Caco-2 (cell line): ENCODE measurements around the gene RNASE7. TPM values are rescaled to one million over a fixed set of nuclear protein-coding genes. Genes with fewer than 3 reads are reported as not detected.

Experiments
- BruUV-seq: library from RNA; stranded (reverse); fragments of 400-500 nt; replicated peaks from 2 replicates; lab custom pipeline; 2021; lab: Mats Ljungman, UMichigan
- CTCF ChIA-PET: fragments of 300-600 bp; sonication (Branson Sonifier 250); formaldehyde crosslinking; loops from one replicate; lab custom pipeline; 2022; ENCODE audit warnings: antibody characterized with exemption; lab: Charles Lee
- POLR2A ChIA-PET: fragments of 300-600 bp; sonication (Branson Sonifier 250); formaldehyde crosslinking; loops from one replicate; lab custom pipeline; 2022; ENCODE audit warnings: antibody characterized with exemption; lab: Charles Lee
- DNase-seq, 2 experiments: peaks; one replicate each; pipeline versions ENCODE4 v3.0.0 to v3.0.0-alpha.2; 2020 to 2022
- H3K27me3 ChIP-seq: replicated peaks from 2 replicates; pipeline ENCODE4 v1.6.0; 2011; ENCODE audit warnings: low read length; ENCODE audit not compliant: control insufficient read depth, insufficient read depth
- H3K36me3 ChIP-seq: 2 replicates; pipeline ENCODE4 v1.5.1; 2011; ENCODE audit warnings: low read length; ENCODE audit not compliant: control insufficient read depth, insufficient read depth
- H3K4me1 ChIP-seq: fragments of 250-450 bp; sonication (Bioruptor Pico); 2 replicates; pipeline ENCODE4 v1.5.1; 2020; ENCODE audit warnings: mild to moderate bottlenecking
- H3K4me3 ChIP-seq: 2 replicates; pipeline ENCODE4 v1.5.1; 2011; ENCODE audit warnings: low read depth, mild to moderate bottlenecking, control low read depth, low read length
- H3K9me3 ChIP-seq: fragments of 250-450 bp; sonication (Bioruptor Pico); 2 replicates; pipeline ENCODE4 v1.5.1; 2020; ENCODE audit warnings: mild to moderate bottlenecking, moderate library complexity
- H3K27ac Mint-ChIP-seq: one replicate; pipeline ENCODE4 v1.8.0; 2022; ENCODE audit warnings: mixed read lengths; ENCODE audit not compliant: unreplicated experiment
- H3K27me3 Mint-ChIP-seq: one replicate; pipeline ENCODE4 v1.8.0; 2022; ENCODE audit warnings: mixed read lengths; ENCODE audit not compliant: insufficient read depth, unreplicated experiment
- H3K36me3 Mint-ChIP-seq: one replicate; pipeline ENCODE4 v1.8.0; 2022; ENCODE audit warnings: mild to moderate bottlenecking, mixed read lengths; ENCODE audit not compliant: insufficient read depth, unreplicated experiment
- H3K4me1 Mint-ChIP-seq: one replicate; pipeline ENCODE4 v1.8.0; 2022; ENCODE audit warnings: low read depth, mixed read lengths; ENCODE audit not compliant: unreplicated experiment
- H3K4me3 Mint-ChIP-seq: one replicate; pipeline ENCODE4 v1.8.0; 2022; ENCODE audit warnings: mild to moderate bottlenecking, moderate library complexity, mixed read lengths; ENCODE audit not compliant: unreplicated experiment
- H3K9me3 Mint-ChIP-seq: one replicate; pipeline ENCODE4 v1.8.0; 2022; ENCODE audit warnings: mixed read lengths; ENCODE audit not compliant: unreplicated experiment
- CTCF ChIP-seq, 2 experiments: fragments of 200-600 bp in 1 of 2; IDR thresholded peaks; 1 replicate in 1 of 2; 2 replicates in 1 of 2; pipeline versions ENCODE4 v1.5.1 to v1.8.0; 2011 to 2022; ENCODE audit warnings: antibody characterized with exemption in 1 of 2, control low read depth in 1 of 2, inconsistent platforms in 1 of 2, low read depth in 1 of 2, low read length in 1 of 2, mild to moderate bottlenecking in 1 of 2, moderate library complexity in 1 of 2; ENCODE audit not compliant: insufficient read depth in 1 of 2, severe bottlenecking in 1 of 2, unreplicated experiment in 1 of 2
- intact Hi-C: fragments of 100-400 bp; cut with micrococcal nuclease; formaldehyde crosslinking; loops from one replicate; pipeline ENCODE4 v1.10.0; 2022; ENCODE audit not compliant: unreplicated experiment
- total RNA-seq: library from RNA; stranded (reverse); gene quantifications from 2 replicates; pipeline ENCODE4 v1.2.3, GENCODE V29; 2022

RNASE7 gene
- total RNA-seq, 1 experiment from 2014 or later = not detected

- no peaks in the 10 kb centered on the region for H3K36me3 ChIP-seq
- TF ChIP-seq CTCF (IDR thresholded peaks at IDR 0.05; ENCODE audit: insufficient read depth in 1 of 2, low read depth in 1 of 2, low read length in 1 of 2, severe bottlenecking in 1 of 2, unreplicated experiment in 1 of 2) = no peak
- no peaks in the 10 kb centered on the region for H3K4me1 Mint-ChIP-seq
- no peaks in the 10 kb centered on the region for H3K9me3 Mint-ChIP-seq
- H3K27me3 ChIP-seq = no peaks in the 10 kb centered on the region
- intact Hi-C loops = no loop called here
- H3K4me1 ChIP-seq = peaks cover 6% of the 10 kb centered on the region
- POLR2A ChIA-PET = no interaction called here
- no peak overlapping the region for H3K27ac Mint-ChIP-seq
- no peaks in the 10 kb centered on the region for H3K27me3 Mint-ChIP-seq
- H3K9me3 ChIP-seq = no peaks in the 10 kb centered on the region
- no peak for DNase-seq
- H3K4me3 ChIP-seq = no peak overlapping the region
- BruUV-seq = no TSS peak
- no peak overlapping the region for H3K4me3 Mint-ChIP-seq
- H3K36me3 Mint-ChIP-seq = no peaks in the 10 kb centered on the region
- CTCF ChIA-PET = interaction anchor here (0.5 to 3.4 kb wide), 3 partner anchors 31 to 121 kb away, joined by 3 to 50 read pairs (median 30); no protein-coding TSS in a partner anchor
Measured at GRCh38 chr14:21072781-21073339, 30.7 kb downstream of the RNASE7 start.

- no peak for DNase-seq
- Mint-ChIP-seq H3K9me3 (no peaks in the 10 kb centered on the region), H3K36me3 (no peaks in the 10 kb centered on the region), H3K4me3 (no peak overlapping the region), H3K27me3 (no peaks in the 10 kb centered on the region), H3K27ac (no peak overlapping the region), H3K4me1 (no peaks in the 10 kb centered on the region)
- H3K27me3 ChIP-seq = no peaks in the 10 kb centered on the region
- CTCF ChIA-PET = interaction anchor here (0.8 kb wide), 1 partner anchor 14 kb away, joined by 3 read pairs; no protein-coding TSS in a partner anchor
- H3K9me3 ChIP-seq = no peaks in the 10 kb centered on the region
- no peak for TF ChIP-seq CTCF (IDR thresholded peaks at IDR 0.05; ENCODE audit: insufficient read depth in 1 of 2, low read depth in 1 of 2, low read length in 1 of 2, severe bottlenecking in 1 of 2, unreplicated experiment in 1 of 2)
- H3K4me1 ChIP-seq = peaks cover 6% of the 10 kb centered on the region
- POLR2A ChIA-PET = no interaction called here
- no peaks in the 10 kb centered on the region for H3K36me3 ChIP-seq
- intact Hi-C loops = no loop called here
- BruUV-seq = no TSS peak
- no peak overlapping the region for H3K4me3 ChIP-seq
Measured at GRCh38 chr14:21073921-21074320, 31.8 kb downstream of the RNASE7 start.

- POLR2A ChIA-PET = no interaction called here
- no peak for DNase-seq
- BruUV-seq = no TSS peak
- Mint-ChIP-seq H3K36me3 (no peaks in the 10 kb centered on the region), H3K4me1 (no peaks in the 10 kb centered on the region), H3K27ac (no peak overlapping the region), H3K27me3 (no peaks in the 10 kb centered on the region), H3K9me3 (no peaks in the 10 kb centered on the region), H3K4me3 (no peak overlapping the region)
- peaks cover 6% of the 10 kb centered on the region for H3K4me1 ChIP-seq
- intact Hi-C loops = no loop called here
- no peaks in the 10 kb centered on the region for H3K9me3 ChIP-seq
- no peaks in the 10 kb centered on the region for H3K36me3 ChIP-seq
- CTCF ChIA-PET = interaction anchor here (0.8 kb wide), 1 partner anchor 13 kb away, joined by 3 read pairs; no protein-coding TSS in a partner anchor
- H3K27me3 ChIP-seq = no peaks in the 10 kb centered on the region
- no peak for TF ChIP-seq CTCF (IDR thresholded peaks at IDR 0.05; ENCODE audit: insufficient read depth in 1 of 2, low read depth in 1 of 2, low read length in 1 of 2, severe bottlenecking in 1 of 2, unreplicated experiment in 1 of 2)
- no peak overlapping the region for H3K4me3 ChIP-seq
Measured at GRCh38 chr14:21074398-21075272, 32.5 kb downstream of the RNASE7 start.
